ENCODE results near the gene IL15.

DNA sequence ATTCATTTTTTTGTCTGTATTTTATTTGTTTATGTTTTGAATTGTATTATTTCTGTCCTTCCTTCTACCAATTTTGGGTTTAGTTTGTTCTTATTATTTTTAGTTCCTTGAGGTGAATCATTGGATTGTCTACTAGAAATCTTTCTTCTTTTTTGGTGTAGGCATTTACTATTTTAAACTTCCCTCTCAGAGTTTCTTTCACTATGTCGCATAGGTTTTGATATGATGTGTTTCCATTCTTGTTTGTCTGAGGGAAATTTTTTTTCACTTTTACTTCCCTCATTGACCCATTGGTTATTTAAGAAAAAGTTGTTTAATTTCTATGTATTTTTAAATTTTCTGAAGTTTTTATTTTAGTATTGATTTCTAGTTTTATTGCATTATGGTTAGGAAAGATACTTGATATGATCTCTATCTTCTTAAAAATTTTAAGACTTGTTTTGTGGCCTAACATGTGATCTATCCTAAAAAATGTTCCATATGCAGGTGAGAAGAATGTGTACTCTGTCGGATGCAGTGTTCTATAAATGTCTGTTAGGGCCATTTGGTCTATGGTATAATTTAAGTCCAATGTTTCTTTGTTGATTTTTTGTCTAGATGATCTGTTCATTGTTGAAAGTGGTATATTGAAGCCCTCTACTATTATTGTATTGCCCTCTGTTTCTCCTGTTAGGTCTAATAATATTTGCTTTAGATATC is 68.8 kb downstream of the IL15 start:
- TF ChIP-seq, protein P1, sequence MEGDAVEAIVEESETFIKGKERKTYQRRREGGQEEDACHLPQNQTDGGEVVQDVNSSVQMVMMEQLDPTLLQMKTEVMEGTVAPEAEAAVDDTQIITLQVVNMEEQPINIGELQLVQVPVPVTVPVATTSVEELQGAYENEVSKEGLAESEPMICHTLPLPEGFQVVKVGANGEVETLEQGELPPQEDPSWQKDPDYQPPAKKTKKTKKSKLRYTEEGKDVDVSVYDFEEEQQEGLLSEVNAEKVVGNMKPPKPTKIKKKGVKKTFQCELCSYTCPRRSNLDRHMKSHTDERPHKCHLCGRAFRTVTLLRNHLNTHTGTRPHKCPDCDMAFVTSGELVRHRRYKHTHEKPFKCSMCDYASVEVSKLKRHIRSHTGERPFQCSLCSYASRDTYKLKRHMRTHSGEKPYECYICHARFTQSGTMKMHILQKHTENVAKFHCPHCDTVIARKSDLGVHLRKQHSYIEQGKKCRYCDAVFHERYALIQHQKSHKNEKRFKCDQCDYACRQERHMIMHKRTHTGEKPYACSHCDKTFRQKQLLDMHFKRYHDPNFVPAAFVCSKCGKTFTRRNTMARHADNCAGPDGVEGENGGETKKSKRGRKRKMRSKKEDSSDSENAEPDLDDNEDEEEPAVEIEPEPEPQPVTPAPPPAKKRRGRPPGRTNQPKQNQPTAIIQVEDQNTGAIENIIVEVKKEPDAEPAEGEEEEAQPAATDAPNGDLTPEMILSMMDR (conservative IDR thresholded peaks at IDR 0.05; ENCODE audit: low read depth, low read length): no peak
- no peak for TF ChIP-seq EZH2 (IDR thresholded peaks at IDR 0.05; ENCODE audit: low read length, unreplicated experiment)
